Right kidney (tissue), 1 donor: Measurements from ENCODE around the gene CADM2.
"Not testable (repeated sequence)": the region's sequence is repeated elsewhere in the genome, so short reads cannot be mapped to it uniquely, and the experiment has no call there.

Experiments used
- DNase-seq: peaks from one replicate; pipeline ENCODE4 v3.0.0-alpha.2; 2016

The CADM2 gene

DNA sequence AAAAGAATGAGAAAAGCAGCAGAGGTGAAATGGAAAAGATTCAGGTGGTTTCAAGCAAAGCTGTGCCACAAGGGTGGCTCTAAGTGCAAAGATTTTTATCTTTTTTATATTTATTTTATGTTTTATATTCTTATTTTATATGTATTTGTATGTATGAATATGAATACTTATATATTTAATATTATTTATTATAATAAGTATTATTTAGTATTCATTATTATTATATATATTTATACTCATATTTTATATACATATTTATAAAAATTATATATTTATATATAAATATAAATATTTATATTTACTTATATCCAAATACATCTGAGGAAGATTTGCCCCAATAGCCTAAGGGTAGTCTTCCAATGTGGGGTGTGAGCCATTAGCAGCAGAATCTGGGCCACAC, 1002.0 kb downstream of the CADM2 start:
- no peak for DNase-seq

DNA sequence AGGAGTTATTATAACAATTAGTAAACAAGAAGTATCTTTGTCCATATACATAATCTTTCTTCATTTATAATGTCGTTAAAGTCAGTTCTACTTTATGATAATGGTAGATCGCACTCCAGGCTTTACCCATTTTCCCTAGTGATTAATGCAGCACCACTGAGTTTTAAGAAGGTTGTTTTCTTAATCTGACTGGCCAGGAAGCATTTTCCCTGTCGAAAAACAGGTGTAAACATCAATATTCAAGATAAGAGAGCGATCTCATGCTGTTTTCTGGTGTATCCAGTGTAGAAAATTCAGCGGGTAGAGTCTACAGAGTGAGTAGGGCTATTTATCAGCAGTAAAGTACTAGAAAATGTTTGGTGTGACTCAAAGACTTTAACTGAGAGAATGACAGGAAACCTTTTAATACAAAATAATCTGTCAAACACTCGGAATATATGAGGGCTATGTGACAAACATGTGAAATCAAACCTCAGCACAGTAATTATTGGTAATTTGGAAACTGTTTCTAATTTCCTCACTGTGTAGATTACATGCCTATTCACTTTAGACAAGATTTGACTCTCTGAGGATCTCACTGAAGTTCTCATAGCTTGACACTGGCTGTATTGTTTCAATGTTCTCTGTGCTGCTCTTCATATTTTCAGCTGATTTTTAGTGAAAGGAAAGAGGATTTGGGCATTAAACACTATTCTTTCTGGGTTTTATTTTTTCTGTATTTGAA, 1019.0 kb downstream of the CADM2 start:
- no peak for DNase-seq

DNA sequence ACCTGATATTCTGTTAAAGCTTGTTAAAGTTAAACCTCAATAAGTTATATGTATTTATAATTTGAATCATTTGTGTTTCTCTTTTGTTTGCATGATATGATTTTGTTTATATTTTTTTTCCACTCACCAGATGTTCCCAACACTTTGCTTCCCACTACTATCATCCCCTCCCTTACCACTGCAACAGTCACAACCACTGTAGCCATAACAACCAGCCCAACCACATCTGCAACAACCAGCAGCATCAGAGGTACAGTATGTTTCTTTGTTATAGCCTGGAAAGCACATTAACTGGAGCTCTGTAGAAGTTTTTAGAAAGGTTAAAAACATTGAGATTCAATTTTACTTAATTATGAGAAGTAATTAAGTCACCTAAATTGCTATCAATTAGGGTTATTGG, 1020.2 kb downstream of the CADM2 start:
- no peak for DNase-seq

DNA sequence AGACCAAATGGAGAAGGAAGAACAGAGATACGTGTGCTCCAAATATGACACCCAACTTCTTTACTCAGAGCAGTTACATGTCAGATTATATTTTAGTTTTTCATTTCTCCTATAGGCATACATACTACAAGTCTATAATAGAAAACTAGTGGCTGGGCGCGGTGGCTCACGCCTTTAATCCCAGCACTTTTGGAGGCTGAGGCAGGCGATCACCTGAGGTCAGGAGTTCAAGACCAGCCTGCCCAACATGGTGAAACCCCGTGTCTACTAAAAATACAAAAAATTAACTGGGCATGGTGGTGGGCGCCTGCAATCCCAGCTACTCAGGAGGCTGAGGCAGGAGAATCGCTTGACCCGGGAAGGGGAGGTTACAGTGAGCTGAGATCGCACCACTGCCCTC, 1030.8 kb downstream of the CADM2 start:
- DNase-seq = not testable (repeated sequence)

DNA sequence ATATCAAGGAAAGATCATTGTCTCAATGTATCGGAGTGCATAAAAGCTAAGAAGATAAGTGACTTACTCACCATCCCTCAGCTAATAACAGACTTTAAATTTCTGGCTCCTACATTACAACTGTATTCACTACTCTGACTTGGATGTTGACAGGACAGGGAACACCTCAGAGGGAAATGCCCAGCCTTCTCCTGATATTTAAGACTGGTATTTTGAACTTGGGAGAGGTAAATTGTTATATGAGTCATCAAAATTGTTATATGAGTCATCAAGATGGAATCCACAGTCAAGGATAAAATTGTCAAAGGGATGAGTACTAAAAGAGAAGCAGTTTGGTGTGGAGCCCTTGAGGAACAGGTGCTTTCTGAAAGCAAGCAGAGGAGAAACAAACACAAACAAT, 1070.8 kb downstream of the CADM2 start:
- DNase-seq = no peak

DNA sequence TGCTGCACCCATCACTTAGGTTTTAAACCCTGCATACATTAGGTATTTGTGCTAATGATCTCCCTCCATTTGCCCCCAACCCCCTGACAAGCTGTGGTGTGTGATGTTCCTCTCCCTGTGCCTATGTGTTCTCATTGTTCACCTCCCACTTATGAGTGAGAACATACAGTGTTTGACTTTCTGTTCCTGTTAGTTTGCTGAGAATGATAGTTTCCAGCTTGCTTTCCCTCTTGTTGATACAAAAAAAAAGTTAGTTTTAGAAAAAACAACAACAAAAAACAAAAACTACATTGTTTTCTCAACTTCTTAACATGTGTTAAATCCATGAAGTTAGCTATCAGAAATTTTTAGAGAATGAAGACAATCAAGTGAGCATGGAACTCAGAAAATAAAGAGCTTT, 1079.1 kb downstream of the CADM2 start:
- DNase-seq = no peak

DNA sequence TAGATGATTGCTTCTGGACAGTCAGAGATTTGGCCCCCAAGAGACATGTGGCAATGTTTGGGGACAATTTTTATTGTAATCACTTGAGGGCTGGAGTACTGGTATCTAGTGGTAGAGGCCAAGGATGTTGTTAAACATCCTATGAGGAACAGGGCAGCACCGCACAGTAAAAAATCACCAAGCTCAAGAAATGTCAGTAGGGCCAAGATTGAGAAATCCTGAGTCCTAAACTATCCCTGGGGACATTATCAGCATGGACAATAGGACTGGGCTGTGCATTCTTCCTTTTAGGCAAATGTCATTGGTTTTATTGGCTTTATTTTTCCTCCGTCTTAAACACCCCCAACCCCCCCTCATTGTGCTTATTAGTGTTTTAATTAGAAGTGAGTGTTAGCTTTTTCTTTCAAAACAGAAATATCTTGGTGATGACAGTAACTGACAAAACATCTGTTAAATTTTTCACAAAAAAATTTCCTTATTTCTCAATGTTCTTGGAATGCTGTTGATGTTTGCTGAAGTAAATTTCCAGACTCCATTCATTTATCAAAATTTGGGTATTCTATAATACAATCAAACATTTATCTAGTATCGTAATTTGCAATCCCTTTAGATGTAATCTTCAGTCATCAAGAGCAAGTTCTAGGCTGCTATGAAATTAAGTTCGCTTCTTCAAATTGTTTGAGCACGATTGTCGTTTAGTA, 1087.8 kb downstream of the CADM2 start:
- DNase-seq = no peak

DNA sequence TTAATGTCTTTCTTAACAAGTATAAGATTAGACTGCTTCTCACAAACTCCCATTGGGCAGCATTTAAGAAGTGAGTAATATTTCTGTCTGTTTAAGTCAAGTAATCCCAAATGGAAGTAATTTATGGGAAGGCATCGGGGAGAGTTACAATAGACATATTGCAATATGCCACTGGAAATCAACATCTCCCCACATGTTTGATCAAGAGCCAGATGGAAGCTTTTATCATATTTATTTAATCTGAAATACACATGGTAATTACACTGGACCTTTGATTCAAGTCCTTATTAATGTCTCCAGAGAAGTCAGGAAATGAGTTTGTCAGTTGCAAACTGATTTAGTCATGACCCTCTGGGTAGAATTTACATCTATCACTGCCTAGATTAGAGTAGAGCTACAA, 1088.4 kb downstream of the CADM2 start:
- DNase-seq = no peak

DNA sequence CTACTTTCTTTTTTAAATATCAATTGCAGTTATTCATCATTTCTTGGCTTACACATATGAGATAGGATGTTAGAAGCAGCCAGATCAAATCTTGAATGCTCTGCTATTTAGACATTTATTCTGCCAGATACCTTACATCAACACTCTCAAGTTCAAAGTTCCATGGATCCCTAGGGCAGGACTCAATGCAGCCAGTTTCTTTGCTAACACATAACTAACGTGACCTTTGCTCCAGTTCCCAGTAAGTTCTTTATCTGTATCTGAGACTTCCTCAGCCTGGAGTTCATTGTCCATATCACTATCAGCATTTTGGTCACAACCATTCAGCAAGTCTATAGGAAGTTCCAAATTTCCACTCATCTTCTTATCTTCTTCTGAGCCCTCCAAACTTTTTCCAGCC, 1092.3 kb downstream of the CADM2 start:
- no peak for DNase-seq

DNA sequence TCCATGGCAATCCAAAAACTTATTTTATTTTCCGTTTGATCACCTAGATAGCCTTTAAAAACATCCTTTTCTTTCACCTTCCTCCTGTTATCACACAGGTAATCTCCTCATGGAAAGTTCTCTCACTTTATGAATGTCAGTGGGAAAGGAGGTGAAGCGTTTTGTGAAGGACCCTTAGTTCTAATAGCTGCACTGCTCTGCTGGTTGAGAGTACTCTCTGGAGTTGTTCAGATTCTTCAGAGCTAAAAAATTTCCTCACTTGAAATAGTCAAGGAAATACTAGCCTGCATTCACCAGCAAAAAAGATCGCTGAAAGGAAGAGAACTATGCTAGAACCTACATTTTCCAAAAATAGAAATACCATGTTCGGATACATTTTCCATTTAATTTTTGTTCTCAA, 1097.2 kb downstream of the CADM2 start:
- no peak for DNase-seq

DNA sequence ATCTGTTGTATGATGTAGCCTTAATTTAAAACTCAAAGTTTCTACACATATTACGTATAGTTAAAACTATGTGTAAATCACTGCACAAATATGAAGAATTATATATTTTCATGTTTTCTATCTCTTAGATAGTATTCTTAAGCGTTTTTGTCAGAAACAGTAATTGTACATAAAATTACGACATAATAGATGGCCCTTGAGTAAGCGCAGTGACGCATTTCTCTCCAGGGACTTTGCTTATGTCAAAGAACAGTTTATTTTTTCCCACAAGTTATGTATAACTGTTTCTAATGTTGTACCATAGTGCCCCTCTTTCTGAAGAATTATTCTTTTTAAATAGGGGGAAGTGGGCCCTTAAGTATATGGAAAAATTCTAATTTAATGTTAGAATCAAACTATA, 1098.2 kb downstream of the CADM2 start:
- no peak for DNase-seq

DNA sequence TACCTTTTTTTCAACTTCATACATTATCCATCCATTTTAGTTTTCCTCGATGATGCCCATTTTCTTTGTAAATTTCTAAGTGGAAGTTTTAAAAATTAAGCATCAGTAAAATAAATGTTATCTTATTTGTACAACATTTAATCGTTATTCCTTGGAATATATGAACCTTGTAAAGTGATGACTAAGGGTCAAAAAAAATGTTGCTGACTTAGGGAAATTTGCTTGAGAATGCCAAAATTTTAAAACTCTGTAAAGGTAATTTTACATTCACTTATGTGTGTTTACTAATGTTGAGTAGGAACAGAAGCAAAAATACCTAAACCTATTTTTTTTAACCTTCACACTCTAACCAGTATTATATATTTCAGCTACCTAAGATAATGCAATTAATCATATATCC, 1115.0 kb downstream of the CADM2 start:
- no peak for DNase-seq

DNA sequence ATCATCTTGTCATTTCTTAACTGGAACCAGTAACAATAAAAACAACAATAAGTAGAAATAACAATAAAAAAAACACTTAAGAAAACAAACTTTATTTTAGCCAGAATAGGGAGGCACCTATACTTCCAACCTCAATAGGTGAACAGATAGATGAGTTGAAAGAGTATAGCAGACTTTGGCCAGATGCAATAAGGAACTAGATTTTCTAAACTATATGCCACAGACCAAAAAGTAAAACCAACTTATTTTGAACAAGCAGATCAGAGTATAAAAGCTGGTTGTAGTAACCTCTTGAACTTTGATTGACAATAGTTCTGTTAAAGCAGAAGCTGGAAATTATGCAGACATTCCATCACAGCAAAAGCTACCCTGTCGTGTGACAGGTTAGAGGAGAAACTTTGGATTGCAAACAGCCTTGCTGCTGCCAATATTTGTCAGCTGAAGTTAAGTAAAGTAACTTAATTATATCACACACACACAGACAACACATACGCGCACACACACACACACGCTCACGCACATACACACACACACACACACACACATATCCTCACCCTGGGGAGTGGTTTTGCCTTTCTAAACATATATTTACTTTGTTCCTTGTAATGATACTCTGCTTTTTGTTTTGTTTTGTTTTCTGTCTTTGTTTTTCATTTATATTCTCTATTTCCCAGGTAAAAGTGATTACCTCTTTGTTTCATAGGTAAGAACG, 1128.5 kb downstream of the CADM2 start:
- no peak for DNase-seq

DNA sequence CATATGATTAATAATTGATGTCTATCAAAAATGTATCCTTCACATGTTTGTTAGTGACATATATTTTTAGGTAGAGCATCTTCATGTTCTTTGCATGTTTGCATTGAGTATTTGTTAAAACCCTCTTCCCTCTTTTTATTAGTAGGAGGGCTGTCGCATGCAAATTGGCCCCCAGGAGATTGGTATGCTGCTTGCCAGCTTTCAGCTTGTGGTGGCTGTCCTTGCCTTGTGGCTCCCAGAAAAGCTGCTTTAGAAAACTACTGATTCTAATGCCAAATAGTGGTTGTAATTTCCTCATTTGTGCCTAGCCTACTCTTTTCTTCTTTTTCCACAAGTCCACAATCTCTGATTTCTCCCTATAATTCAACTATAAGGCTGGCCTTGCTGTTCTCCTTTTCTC, 1145.4 kb downstream of the CADM2 start:
- DNase-seq = no peak

DNA sequence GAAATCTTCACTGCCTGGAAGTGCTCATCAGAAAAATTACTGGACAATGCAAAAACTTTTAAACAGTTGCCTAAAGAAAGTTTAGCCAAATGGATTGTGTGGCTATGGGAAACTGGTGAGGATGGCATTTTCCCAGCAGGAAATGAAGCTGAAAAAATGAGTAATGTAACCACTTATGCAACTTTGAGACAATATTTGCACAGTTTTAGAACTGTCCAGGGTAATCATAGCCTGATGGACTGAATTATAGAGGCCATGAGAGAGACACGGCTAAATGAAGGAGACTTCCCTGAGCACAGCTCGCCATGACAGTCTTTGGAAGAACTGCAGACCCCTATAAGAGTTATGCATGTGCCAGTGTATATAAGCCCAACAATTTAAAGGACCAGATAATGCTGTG, 1150.6 kb downstream of the CADM2 start:
- no peak for DNase-seq
